ENCODE measurements around the gene UBE2M.
"Not testable (repeated sequence)": the region's sequence is repeated elsewhere in the genome, so short reads cannot be mapped to it uniquely, and the experiment has no call there.

Gene UBE2M

GRCh38 chr19:58519087-58519354, 39.4 kb downstream of the UBE2M start:
- peaks cover 15% of the 10 kb centered on the region for H3K36me3 Mint-ChIP-seq (ENCODE audit: low read depth)
- peaks cover 39% of the 10 kb centered on the region for H3K4me1 Mint-ChIP-seq (ENCODE audit: low read depth)
- peak overlapping the region; percentile 97 for H3K27ac Mint-ChIP-seq
- peak overlapping the region; percentile 100 for H3K4me3 Mint-ChIP-seq
- H3K9me3 Mint-ChIP-seq = no peaks in the 10 kb centered on the region
- H3K27me3 Mint-ChIP-seq (ENCODE audit: low read depth) = no peaks in the 10 kb centered on the region

- H3K36me3 Mint-ChIP-seq (ENCODE audit: low read depth) = peaks cover 15% of the 10 kb centered on the region
- H3K4me1 Mint-ChIP-seq (ENCODE audit: low read depth) = peaks cover 41% of the 10 kb centered on the region
- no peaks in the 10 kb centered on the region for H3K27me3 Mint-ChIP-seq (ENCODE audit: low read depth)
- H3K9me3 Mint-ChIP-seq = no peaks in the 10 kb centered on the region
- H3K27ac Mint-ChIP-seq = peak overlapping the region; percentile 97
- peak overlapping the region; percentile 100 for H3K4me3 Mint-ChIP-seq
These were observed 39.9 kb downstream of the UBE2M start for GRCh38 chr19:58518256-58519086.

GRCh38 chr19:58516964-58517833, 41.2 kb downstream of the UBE2M start:
- Mint-ChIP-seq H3K27me3 (ENCODE audit: low read depth) (no peaks in the 10 kb centered on the region), H3K4me1 (ENCODE audit: low read depth) (peaks cover 41% of the 10 kb centered on the region), H3K36me3 (ENCODE audit: low read depth) (peaks cover 15% of the 10 kb centered on the region), H3K4me3 (no peak overlapping the region), H3K9me3 (no peaks in the 10 kb centered on the region), H3K27ac (no peak overlapping the region)

GRCh38 chr19:58516246-58516836, 42.1 kb downstream of the UBE2M start:
- H3K9me3 Mint-ChIP-seq = no peaks in the 10 kb centered on the region
- peaks cover 15% of the 10 kb centered on the region for H3K36me3 Mint-ChIP-seq (ENCODE audit: low read depth)
- no peak overlapping the region for H3K27ac Mint-ChIP-seq
- H3K27me3 Mint-ChIP-seq (ENCODE audit: low read depth) = no peaks in the 10 kb centered on the region
- peaks cover 41% of the 10 kb centered on the region for H3K4me1 Mint-ChIP-seq (ENCODE audit: low read depth)
- H3K4me3 Mint-ChIP-seq = peak overlapping the region; percentile 52

- peaks cover 37% of the 10 kb centered on the region for H3K4me1 Mint-ChIP-seq (ENCODE audit: low read depth)
- H3K9me3 Mint-ChIP-seq = no peaks in the 10 kb centered on the region
- peak overlapping the region; percentile 57 for H3K27ac Mint-ChIP-seq
- H3K4me3 Mint-ChIP-seq = peak overlapping the region; percentile 52
- H3K27me3 Mint-ChIP-seq (ENCODE audit: low read depth) = no peaks in the 10 kb centered on the region
- peaks cover 16% of the 10 kb centered on the region for H3K36me3 Mint-ChIP-seq (ENCODE audit: low read depth)
These were observed 43.2 kb downstream of the UBE2M start for GRCh38 chr19:58515259-58515658.

- Mint-ChIP-seq H3K27me3 (ENCODE audit: low read depth) (no peaks in the 10 kb centered on the region), H3K4me1 (ENCODE audit: low read depth) (peaks cover 33% of the 10 kb centered on the region), H3K4me3 (peak overlapping the region; percentile 86), H3K36me3 (ENCODE audit: low read depth) (peaks cover 16% of the 10 kb centered on the region), H3K27ac (peak overlapping the region; percentile 93), H3K9me3 (no peaks in the 10 kb centered on the region)
These were observed 43.8 kb downstream of the UBE2M start for GRCh38 chr19:58514564-58515022.

- Mint-ChIP-seq H3K36me3 (ENCODE audit: low read depth) (peaks cover 14% of the 10 kb centered on the region), H3K27ac (peak overlapping the region; percentile 93), H3K27me3 (ENCODE audit: low read depth) (no peaks in the 10 kb centered on the region), H3K9me3 (no peaks in the 10 kb centered on the region), H3K4me3 (peak overlapping the region; percentile 86), H3K4me1 (ENCODE audit: low read depth) (peaks cover 30% of the 10 kb centered on the region)
These were observed 44.5 kb downstream of the UBE2M start for GRCh38 chr19:58513694-58514563.

GRCh38 chr19:58513213-58513693, 45.2 kb downstream of the UBE2M start:
- Mint-ChIP-seq H3K27ac (peak overlapping the region; percentile 82), H3K9me3 (no peaks in the 10 kb centered on the region), H3K27me3 (ENCODE audit: low read depth) (no peaks in the 10 kb centered on the region), H3K36me3 (ENCODE audit: low read depth) (peaks cover 12% of the 10 kb centered on the region), H3K4me3 (peak overlapping the region; percentile 86), H3K4me1 (ENCODE audit: low read depth) (peaks cover 25% of the 10 kb centered on the region)

- Mint-ChIP-seq H3K4me1 (ENCODE audit: low read depth) (peaks cover 18% of the 10 kb centered on the region), H3K27me3 (ENCODE audit: low read depth) (no peaks in the 10 kb centered on the region), H3K4me3 (no peak within 1 kb of the TSS), H3K36me3 (ENCODE audit: low read depth) (peaks cover 11% of the 10 kb centered on the region), H3K27ac (no peak within 1 kb of the TSS), H3K9me3 (peaks cover 7% of the 10 kb centered on the region)
These were observed 46.8 kb downstream of the UBE2M start, which contains the start of gene SLC27A5 for GRCh38 chr19:58511353-58512208. TSS of gene SLC27A5 (minus strand) at chr19:58511992. CDS start at chr19:58511955, 37 bp downstream.

GRCh38 chr19:58510084-58510862, 48.1 kb downstream of the UBE2M start:
- Mint-ChIP-seq H3K27ac (no peak overlapping the region), H3K4me3 (no peak overlapping the region), H3K36me3 (ENCODE audit: low read depth) (peaks cover 3% of the 10 kb centered on the region), H3K9me3 (peaks cover 7% of the 10 kb centered on the region), H3K27me3 (ENCODE audit: low read depth) (no peaks in the 10 kb centered on the region), H3K4me1 (ENCODE audit: low read depth) (peaks cover 9% of the 10 kb centered on the region)

GRCh38 chr19:58509731-58510083, 48.7 kb downstream of the UBE2M start:
- Mint-ChIP-seq H3K4me1 (ENCODE audit: low read depth) (peaks cover 6% of the 10 kb centered on the region), H3K9me3 (peaks cover 7% of the 10 kb centered on the region)

GRCh38 chr19:58507602-58508223, 50.7 kb downstream of the UBE2M start:
- not testable (repeated sequence) for H3K4me1 Mint-ChIP-seq (ENCODE audit: low read depth); H3K27me3 Mint-ChIP-seq (ENCODE audit: low read depth); H3K27ac Mint-ChIP-seq; H3K4me3 Mint-ChIP-seq; H3K36me3 Mint-ChIP-seq (ENCODE audit: low read depth); H3K9me3 Mint-ChIP-seq

More at GRCh38 chr19:58509731-58510083, 48.7 kb downstream of the UBE2M start:
- Mint-ChIP-seq H3K4me3 (no peak overlapping the region), H3K36me3 (ENCODE audit: low read depth) (peaks cover 2% of the 10 kb centered on the region), H3K27me3 (ENCODE audit: low read depth) (no peaks in the 10 kb centered on the region), H3K27ac (no peak overlapping the region)

Data from T-helper 1 cell treated with Interleukin-12 subunit alpha and Interleukin-12 subunit beta and Interleukin-4 antibody, amounts not matched to agents 30 μg/mL and 1 μg/mL, for 36 hours (primary cell).